Activated T-cell treated with anti-CD3 and anti-CD28 coated beads for 1 hour (primary cell): ENCODE data around the gene GXYLT1.
"Not testable (repeated sequence)": the region's sequence is repeated elsewhere in the genome, so short reads cannot be mapped to it uniquely, and the experiment has no call there.

ENCODE experiments used
- DNase-seq: peaks from one replicate; pipeline ENCODE4 v3.0.0-alpha.2; 2020; ENCODE audit warnings: low read depth

The GXYLT1 gene

GRCh38 chr12:42144158-42144407 is 591 bp downstream of the GXYLT1 start:
- no peak for DNase-seq

GRCh38 chr12:42143452-42144157 is 1.1 kb downstream of the GXYLT1 start:
- no peak for DNase-seq

- DNase-seq = no peak
Observed at GRCh38 chr12:42141981-42142606, 2.6 kb downstream of the GXYLT1 start.

- no peak for DNase-seq
Observed at GRCh38 chr12:42140901-42141300, 3.8 kb downstream of the GXYLT1 start.

GRCh38 chr12:42135259-42135814 is 9.3 kb downstream of the GXYLT1 start:
- DNase-seq = no peak

GRCh38 chr12:42130672-42131402 is 13.8 kb downstream of the GXYLT1 start:
- DNase-seq = no peak

- no peak for DNase-seq
Observed at GRCh38 chr12:42129595-42130204, 15.0 kb downstream of the GXYLT1 start.

- no peak for DNase-seq
Observed at GRCh38 chr12:42128888-42129287, 15.8 kb downstream of the GXYLT1 start.

- no peak for DNase-seq
Observed at GRCh38 chr12:42128327-42128726, 16.3 kb downstream of the GXYLT1 start.

- no peak for DNase-seq
Observed at GRCh38 chr12:42126963-42127362, 17.7 kb downstream of the GXYLT1 start.

GRCh38 chr12:42125388-42125767 is 19.3 kb downstream of the GXYLT1 start:
- no peak for DNase-seq

- DNase-seq = no peak
Observed at GRCh38 chr12:42124764-42125387, 19.8 kb downstream of the GXYLT1 start.

GRCh38 chr12:42119085-42119633 is 25.5 kb downstream of the GXYLT1 start:
- DNase-seq = no peak

- DNase-seq = no peak
Observed at GRCh38 chr12:42118136-42118879, 26.4 kb downstream of the GXYLT1 start.

- no peak for DNase-seq
Observed at GRCh38 chr12:42109031-42109430, 35.6 kb downstream of the GXYLT1 start.

- not testable (repeated sequence) for DNase-seq
Observed at GRCh38 chr12:42106791-42107190, 37.9 kb downstream of the GXYLT1 start.

- no peak for DNase-seq
Observed at GRCh38 chr12:42104784-42105183, 39.9 kb downstream of the GXYLT1 start.

GRCh38 chr12:42104087-42104486 is 40.6 kb downstream of the GXYLT1 start:
- no peak for DNase-seq

GRCh38 chr12:42103155-42103554 is 41.5 kb downstream of the GXYLT1 start:
- no peak for DNase-seq

- no peak for DNase-seq
Observed at GRCh38 chr12:42102720-42103119, 42.0 kb downstream of the GXYLT1 start.

- DNase-seq = no peak
Observed at GRCh38 chr12:42099433-42099832, 45.2 kb downstream of the GXYLT1 start.
